Mammary epithelial cell (primary cell): ENCODE measurements around the gene TMEM187.
"Not testable (repeated sequence)": the region's sequence is repeated elsewhere in the genome, so short reads cannot be mapped to it uniquely, and the experiment has no call there.

Experiments
- CTCF ChIP-seq, 2 donors: IDR thresholded peaks in 1 of 2; conservative IDR thresholded peaks in 1 of 2; 2 replicates each; pipeline ENCODE4 v1.5.1; 2011 to 2012; ENCODE audit warnings: inconsistent platforms in 2 of 2, low read length in 2 of 2, mild to moderate bottlenecking in 2 of 2, control low read depth in 1 of 2, low read depth in 1 of 2; ENCODE audit not compliant: insufficient read depth in 1 of 2; ENCODE audit errors: extremely low read depth in 1 of 2
- EZH2 ChIP-seq: IDR thresholded peaks from 2 replicates; pipeline ENCODE4 v1.6.1; 2012; ENCODE audit warnings: low read length, inconsistent platforms, borderline replicate concordance

GRCh38 chrX:153980394-153980793 lies 7.8 kb downstream of the TMEM187 start:
- TF ChIP-seq EZH2; CTCF (conservative IDR thresholded peaks at IDR 0.05 in 1 of 2, IDR thresholded peaks at IDR 0.05 in 1 of 2; ENCODE audit: extremely low read depth in 1 of 2, insufficient read depth in 1 of 2, low read depth in 1 of 2, low read length in 2 of 2): not testable (repeated sequence)
